ENCODE data around the gene ANXA4. TPM values are rescaled to one million over a fixed set of nuclear protein-coding genes. Genes with fewer than 3 reads are reported as not detected.

ANXA4 gene
- 73.6 and 93.5 TPM in 2 replicates for total RNA-seq

- TF ChIP-seq CTCF (IDR thresholded peaks at IDR 0.05; ENCODE audit: insufficient read depth, low read length, poor library complexity, severe bottlenecking), result no peak
- Histone ChIP-seq H3K27me3 (ENCODE audit: control insufficient read depth, insufficient read depth, low read length) (no peaks in the 10 kb centered on the region), H3K36me3 (ENCODE audit: control insufficient read depth, insufficient read depth, low read length) (no peaks in the 10 kb centered on the region), H3K4me3 (ENCODE audit: low read depth, low read length) (peak within 1 kb of the TSS; percentile 84)
- DNase-seq (ENCODE audit: low read depth), result no peak
These were observed at the start of gene ANXA4 for GRCh38 chr2:69741575-69742321. Gene ANXA4 (plus strand): TSS chr2:69742134. CDS start chr2:69781566, 39,432 bp downstream.

GRCh38 chr2:69692424-69692823, 49.5 kb upstream of the ANXA4 start:
- DNase-seq (ENCODE audit: low read depth), result no peak
- no peaks in the 10 kb centered on the region for H3K27me3 ChIP-seq (ENCODE audit: control insufficient read depth, insufficient read depth, low read length)
- H3K36me3 ChIP-seq (ENCODE audit: control insufficient read depth, insufficient read depth, low read length), result no peaks in the 10 kb centered on the region
- TF ChIP-seq CTCF (IDR thresholded peaks at IDR 0.05; ENCODE audit: insufficient read depth, low read length, poor library complexity, severe bottlenecking), result no peak
- no peak overlapping the region for H3K4me3 ChIP-seq (ENCODE audit: low read depth, low read length)

GRCh38 chr2:69693059-69693774, 48.7 kb upstream of the ANXA4 start:
- Histone ChIP-seq H3K36me3 (ENCODE audit: control insufficient read depth, insufficient read depth, low read length) (no peaks in the 10 kb centered on the region), H3K4me3 (ENCODE audit: low read depth, low read length) (no peak overlapping the region), H3K27me3 (ENCODE audit: control insufficient read depth, insufficient read depth, low read length) (no peaks in the 10 kb centered on the region)
- TF ChIP-seq CTCF (IDR thresholded peaks at IDR 0.05; ENCODE audit: insufficient read depth, low read length, poor library complexity, severe bottlenecking), result no peak
- no peak for DNase-seq (ENCODE audit: low read depth)

- no peaks in the 10 kb centered on the region for H3K27me3 ChIP-seq (ENCODE audit: control insufficient read depth, insufficient read depth, low read length)
- H3K4me3 ChIP-seq (ENCODE audit: low read depth, low read length), result no peak overlapping the region
- no peaks in the 10 kb centered on the region for H3K36me3 ChIP-seq (ENCODE audit: control insufficient read depth, insufficient read depth, low read length)
- no peak for DNase-seq (ENCODE audit: low read depth)
- TF ChIP-seq CTCF (IDR thresholded peaks at IDR 0.05; ENCODE audit: insufficient read depth, low read length, poor library complexity, severe bottlenecking), result no peak
These were observed 48.0 kb upstream of the ANXA4 start for GRCh38 chr2:69693775-69694450.

GRCh38 chr2:69694894-69695849, 46.8 kb upstream of the ANXA4 start:
- no peak for TF ChIP-seq CTCF (IDR thresholded peaks at IDR 0.05; ENCODE audit: insufficient read depth, low read length, poor library complexity, severe bottlenecking)
- Histone ChIP-seq H3K4me3 (ENCODE audit: low read depth, low read length) (no peak overlapping the region), H3K27me3 (ENCODE audit: control insufficient read depth, insufficient read depth, low read length) (no peaks in the 10 kb centered on the region), H3K36me3 (ENCODE audit: control insufficient read depth, insufficient read depth, low read length) (no peaks in the 10 kb centered on the region)
- DNase-seq (ENCODE audit: low read depth), result peak; percentile 75

Measured in kidney epithelial cell (primary cell).